ENCODE data around the gene ARHGAP24. TPM values are rescaled to one million over a fixed set of nuclear protein-coding genes. Genes with fewer than 3 reads are reported as not detected.
"Not testable (repeated sequence)": the region's sequence is repeated elsewhere in the genome, so short reads cannot be mapped to it uniquely, and the experiment has no call there.

Gene ARHGAP24
- total RNA-seq, 4 donors from 2014 or later, result 41.6 to 71.2 (median 62.0) TPM

GRCh38 chr4:85500110-85500867 is 25.3 kb downstream of the ARHGAP24 start:
- H3K4me1 ChIP-seq, result peaks cover 0 to 45% (median 18%) of the 10 kb centered on the region in 4 donors
- H3K4me3 ChIP-seq, result no peak overlapping the region
- DNase-seq (ENCODE audit: low spot score in 2 of 2), result no peak
- 85 to 96% methylated on average over 3 of the region's 3 CpGs for WGBS, 2 donors
- H3K36me3 ChIP-seq, result no peaks in the 10 kb centered on the region
- H3K27me3 ChIP-seq, result no peaks in the 10 kb centered on the region
- TF ChIP-seq EP300 (IDR thresholded peaks at IDR 0.05) (no peak), POLR2A (IDR thresholded peaks at IDR 0.05) (no peak), CTCF (IDR thresholded peaks at IDR 0.05) (no peak)
- H3K9me3 ChIP-seq, result no peaks in the 10 kb centered on the region
- H3K27ac ChIP-seq, result no peak overlapping the region

DNA sequence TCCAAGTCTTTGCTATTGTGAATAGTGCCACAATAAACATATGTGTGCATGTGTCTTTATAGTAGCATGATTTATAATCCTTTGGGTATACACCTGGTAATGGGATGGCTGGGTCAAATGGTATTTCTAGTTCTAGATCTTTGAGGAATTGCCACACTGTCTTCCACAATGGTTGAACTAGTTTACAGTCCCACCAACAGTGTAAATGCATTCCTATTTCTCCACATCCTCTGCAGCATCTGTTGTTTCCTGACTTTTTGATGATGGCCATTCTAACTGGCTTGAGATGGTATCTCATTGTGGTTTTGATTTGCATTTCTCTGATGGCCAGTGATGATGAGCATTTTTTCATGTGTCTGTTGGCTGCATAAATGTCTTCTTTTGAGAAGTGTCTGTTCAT is 26.2 kb downstream of the ARHGAP24 start:
- H3K27ac ChIP-seq; H3K36me3 ChIP-seq; H3K27me3 ChIP-seq; H3K4me3 ChIP-seq; DNase-seq (ENCODE audit: low spot score in 2 of 2); H3K9me3 ChIP-seq: not testable (repeated sequence)
- peaks cover 0 to 38% (median 16%) of the 10 kb centered on the region in 4 donors for H3K4me1 ChIP-seq

- TF ChIP-seq POLR2A (IDR thresholded peaks at IDR 0.05) (no peak), EP300 (IDR thresholded peaks at IDR 0.05) (no peak), CTCF (IDR thresholded peaks at IDR 0.05) (no peak)
- Histone ChIP-seq H3K27me3 (no peaks in the 10 kb centered on the region), H3K36me3 (peaks cover 0 to 11% (median 0%) of the 10 kb centered on the region in 3 donors), H3K4me1 (peaks cover 0 to 15% (median 5%) of the 10 kb centered on the region in 4 donors), H3K27ac (no peak overlapping the region), H3K4me3 (no peak overlapping the region), H3K9me3 (no peaks in the 10 kb centered on the region)
- WGBS, 2 donors, result 90% methylated on average over 2 of the region's 2 CpGs
- no peak for DNase-seq (ENCODE audit: low spot score in 2 of 2)
Measured at GRCh38 chr4:85508654-85509053, 33.7 kb downstream of the ARHGAP24 start.

- H3K27ac ChIP-seq, result no peak overlapping the region
- TF ChIP-seq CTCF (IDR thresholded peaks at IDR 0.05), result no peak
- TF ChIP-seq EP300 (IDR thresholded peaks at IDR 0.05), result no peak
- no peak for TF ChIP-seq POLR2A (IDR thresholded peaks at IDR 0.05)
- 57 to 58% methylated on average over 5 of the region's 5 CpGs for WGBS, 2 donors
Measured at GRCh38 chr4:85509882-85510631, 35.1 kb downstream of the ARHGAP24 start.

GRCh38 chr4:85510632-85510984 is 35.7 kb downstream of the ARHGAP24 start:
- Histone ChIP-seq H3K4me1 (peaks cover 0 to 30% (median 12%) of the 10 kb centered on the region in 4 donors), H3K27ac (no peak overlapping the region), H3K9me3 (no peaks in the 10 kb centered on the region), H3K27me3 (no peaks in the 10 kb centered on the region), H3K36me3 (peaks cover 0 to 10% (median 0%) of the 10 kb centered on the region in 3 donors), H3K4me3 (no peak overlapping the region)
- TF ChIP-seq POLR2A (IDR thresholded peaks at IDR 0.05) (no peak), EP300 (IDR thresholded peaks at IDR 0.05) (no peak), CTCF (IDR thresholded peaks at IDR 0.05) (no peak)
- WGBS, 2 donors, result 72 to 82% methylated on average over 3 of the region's 3 CpGs
- DNase-seq (ENCODE audit: low spot score in 2 of 2), result no peak

More at GRCh38 chr4:85509882-85510631, 35.1 kb downstream of the ARHGAP24 start:
- Histone ChIP-seq H3K9me3 (no peaks in the 10 kb centered on the region), H3K4me3 (no peak overlapping the region), H3K27me3 (no peaks in the 10 kb centered on the region), H3K4me1 (peaks cover 0 to 28% (median 12%) of the 10 kb centered on the region in 4 donors), H3K36me3 (peaks cover 0 to 11% (median 0%) of the 10 kb centered on the region in 3 donors)
- DNase-seq (ENCODE audit: low spot score in 2 of 2), result no peak
